GM21576 (cell line): Measurements from ENCODE around the gene CHAT.

Experiments used
- ATAC-seq: cut with Tn5 transposase; IDR thresholded peaks from one replicate; pipeline ENCODE4 v1.9.1; 2021; ENCODE audit warnings: mild to moderate bottlenecking, moderate library complexity; ENCODE audit not compliant: unreplicated experiment

Gene CHAT

DNA sequence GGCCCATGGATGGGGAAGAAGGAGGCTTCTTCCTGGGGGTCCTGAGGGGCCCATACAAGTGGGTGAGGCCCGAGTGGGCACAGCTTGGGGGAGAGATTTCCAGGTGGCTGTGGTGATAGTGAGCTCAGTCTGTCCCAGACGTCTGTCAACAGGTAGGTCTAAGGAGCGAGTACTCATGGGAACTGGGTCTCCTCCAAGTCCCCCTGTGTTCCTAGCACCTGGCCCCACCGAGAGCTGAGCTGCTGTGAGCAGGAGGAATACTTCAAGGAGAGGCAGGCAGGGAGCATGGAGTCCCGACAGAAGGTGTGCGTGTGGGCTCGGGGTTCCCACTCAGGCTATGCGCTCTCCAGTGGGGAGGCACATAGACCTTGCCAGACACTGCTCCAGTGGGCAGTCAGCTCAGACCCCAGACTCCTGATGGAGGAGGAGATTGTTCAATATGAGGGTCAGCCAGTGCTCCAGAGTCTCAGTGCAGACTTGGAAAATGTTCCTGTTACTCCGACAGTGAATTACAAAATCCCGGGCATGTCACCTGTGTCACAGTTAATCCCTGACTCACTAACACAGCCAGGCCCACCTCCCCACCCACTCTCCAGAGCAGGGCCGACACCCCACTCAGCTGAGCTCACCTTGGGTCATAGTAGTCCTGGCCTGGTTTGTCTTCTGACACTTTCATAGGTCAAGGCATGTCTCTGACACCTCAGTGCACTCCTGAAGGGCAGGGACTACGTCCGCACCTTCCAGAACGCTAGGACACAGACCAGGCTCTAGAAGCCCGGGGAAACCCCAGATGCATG is 37.4 kb downstream of the CHAT start:
- no peak for ATAC-seq

DNA sequence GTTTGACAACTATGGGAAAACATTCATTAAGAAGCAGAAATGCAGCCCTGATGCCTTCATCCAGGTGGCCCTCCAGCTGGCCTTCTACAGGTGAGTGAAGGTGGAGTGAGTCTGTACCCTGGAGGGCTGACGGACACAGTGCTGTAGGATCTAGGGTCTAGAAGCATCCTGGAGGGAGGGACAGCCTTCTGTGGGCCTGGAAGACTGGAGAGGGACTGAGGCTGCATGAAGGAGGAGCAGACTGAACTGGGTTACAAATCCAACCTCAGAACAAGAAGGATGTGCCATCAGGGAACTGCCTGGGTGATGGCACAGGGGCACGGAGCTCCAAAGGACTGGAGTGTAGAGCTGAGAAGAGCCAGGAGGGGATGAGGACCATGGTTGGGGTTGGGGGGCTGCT is 38.1 kb downstream of the CHAT start:
- no peak for ATAC-seq

DNA sequence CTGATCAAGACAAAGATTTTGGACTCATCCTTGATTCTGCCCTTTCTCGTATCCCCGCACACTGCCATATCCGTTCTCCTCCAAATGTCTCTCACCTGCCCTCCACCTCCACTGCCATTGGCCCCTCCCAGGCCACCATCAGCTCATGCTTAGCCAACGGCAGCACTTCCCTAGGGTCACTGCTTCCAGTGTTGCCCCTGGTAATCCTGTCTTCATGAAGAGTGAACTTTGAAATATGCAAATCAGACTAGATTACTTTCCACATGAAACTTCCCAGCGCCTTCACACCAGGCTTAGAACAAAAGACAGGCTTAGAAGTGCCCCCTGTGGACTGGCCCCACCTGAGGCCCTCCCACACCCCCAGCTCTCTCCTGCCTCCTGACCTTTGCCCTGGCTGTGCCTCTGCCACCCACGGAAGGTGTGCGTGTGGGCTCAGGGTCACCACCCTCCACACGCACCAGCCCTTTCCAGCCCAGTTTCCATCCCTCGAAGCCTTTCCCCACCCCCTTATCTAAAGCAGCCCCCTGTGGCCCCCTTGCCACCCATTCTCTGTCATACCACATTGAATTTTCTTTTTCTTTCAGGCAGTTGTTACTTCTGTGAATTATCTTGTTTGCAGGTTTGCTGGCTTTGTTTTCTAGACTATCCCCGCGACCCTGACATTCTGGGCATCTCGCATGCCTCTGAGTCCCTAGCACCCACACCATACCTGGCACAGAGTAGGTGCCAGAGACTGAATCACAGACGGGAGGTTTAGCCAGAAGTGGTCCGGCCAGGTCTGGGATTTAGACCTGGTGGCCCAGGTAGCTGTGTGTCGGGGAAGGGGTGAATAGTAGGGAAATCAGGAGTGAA is 38.8 kb downstream of the CHAT start:
- no peak for ATAC-seq

DNA sequence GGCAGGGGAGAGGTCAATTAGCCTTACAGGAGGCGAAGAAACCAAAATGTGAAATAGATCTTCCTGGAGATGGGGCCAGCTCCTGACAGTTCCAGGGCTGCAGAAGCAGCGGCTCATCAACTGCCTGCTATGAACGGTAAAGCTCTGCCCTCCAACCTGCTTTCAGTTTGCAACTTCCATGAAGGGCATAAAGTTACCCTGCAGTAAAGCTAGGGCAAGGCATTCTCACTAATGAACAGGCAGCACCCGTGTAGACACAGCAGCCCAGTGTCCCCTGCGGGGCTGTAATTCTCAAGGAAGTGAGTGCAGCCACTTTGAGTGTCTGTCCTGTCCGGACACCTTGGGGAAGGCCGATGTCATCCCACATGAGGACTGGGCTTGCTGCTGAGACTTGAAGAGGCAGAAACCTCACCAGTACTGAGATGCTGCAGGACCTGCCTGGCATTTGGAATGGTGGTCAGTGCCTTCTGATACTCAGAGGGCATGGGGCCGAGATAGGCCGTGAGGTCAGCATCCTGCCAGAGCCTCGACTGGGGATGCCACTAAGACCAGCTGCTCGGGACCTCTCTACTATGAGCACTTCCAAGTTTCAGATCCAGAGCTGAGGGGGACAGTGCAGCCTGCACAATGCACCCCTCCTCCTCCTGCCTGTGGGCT is 39.6 kb downstream of the CHAT start:
- ATAC-seq: no peak

DNA sequence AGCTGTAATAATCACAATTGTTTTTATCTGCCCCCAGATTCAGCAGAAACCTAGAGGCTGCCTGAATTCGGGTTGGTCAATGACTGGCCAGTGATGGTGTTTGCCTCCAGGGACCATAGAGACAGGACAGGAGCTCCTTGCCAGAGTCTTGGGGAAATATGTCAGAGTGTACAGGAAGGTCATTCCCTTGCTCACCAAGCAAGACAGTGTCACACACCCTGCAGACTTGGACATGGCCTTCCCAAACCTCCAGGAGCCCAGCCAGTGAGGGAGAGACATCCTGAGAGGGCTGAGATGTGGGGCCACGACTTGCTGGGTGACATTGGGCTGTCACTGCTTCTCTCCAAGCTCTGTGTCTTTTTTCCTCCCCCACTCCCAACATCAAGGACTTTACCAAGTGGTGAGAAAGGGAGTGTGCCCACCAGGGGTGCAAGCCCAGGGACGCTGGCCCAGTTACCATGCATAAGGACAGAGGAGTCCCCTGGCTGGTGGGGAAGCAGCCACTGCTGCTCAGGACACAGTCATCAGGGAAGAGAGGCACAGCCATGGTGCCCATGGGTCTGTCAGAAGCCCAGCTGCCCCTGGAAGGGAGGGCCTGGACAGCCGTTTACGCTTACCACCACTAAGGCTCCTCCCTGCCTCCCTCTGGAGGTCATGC is 40.3 kb downstream of the CHAT start:
- no peak for ATAC-seq

DNA sequence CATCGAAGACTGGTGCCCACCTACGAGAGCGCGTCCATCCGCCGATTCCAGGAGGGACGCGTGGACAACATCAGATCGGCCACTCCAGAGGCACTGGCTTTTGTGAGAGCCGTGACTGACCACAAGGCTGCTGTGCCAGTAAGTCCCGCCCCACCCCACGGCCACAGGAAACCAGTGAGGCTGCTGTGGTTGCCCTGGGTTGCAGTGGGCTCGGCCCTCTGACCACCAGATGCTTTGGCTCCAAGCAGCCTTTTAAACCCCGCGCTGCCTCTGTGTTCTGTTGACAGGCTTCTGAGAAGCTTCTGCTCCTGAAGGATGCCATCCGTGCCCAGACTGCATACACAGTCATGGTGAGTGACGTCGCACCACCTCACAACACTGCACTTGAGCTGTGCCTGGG is 41.3 kb downstream of the CHAT start:
- no peak for ATAC-seq

DNA sequence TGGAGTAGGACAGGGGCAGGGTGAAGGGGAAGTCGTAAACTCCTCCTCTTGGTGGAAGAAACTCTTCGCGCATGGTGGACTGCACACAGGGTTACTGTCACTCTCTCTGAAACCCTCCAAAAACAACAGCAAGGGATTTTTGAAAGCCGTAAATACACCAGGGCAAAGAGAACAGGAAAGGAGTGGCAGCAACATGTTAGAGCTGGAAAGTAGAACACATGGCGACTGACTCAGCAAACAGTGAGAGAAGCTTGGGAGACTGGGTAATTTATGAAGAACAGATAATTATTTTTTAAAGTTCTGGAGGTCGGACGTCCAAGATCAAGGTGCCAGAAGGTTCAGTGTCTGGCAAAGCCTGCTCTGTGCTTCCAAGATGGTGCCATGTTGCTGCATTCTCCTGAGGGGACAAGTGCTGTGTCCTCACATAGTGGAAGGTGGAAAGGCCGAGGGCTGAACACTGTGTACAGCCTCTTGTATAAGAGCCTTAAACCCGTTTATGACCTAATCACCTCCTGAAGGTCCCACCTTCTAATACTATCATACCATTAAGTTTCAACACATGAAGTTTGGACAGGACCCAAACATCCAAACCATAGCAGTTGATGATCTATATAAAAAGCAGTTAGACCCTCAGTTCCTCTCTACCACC is 43.1 kb downstream of the CHAT start:
- no peak for ATAC-seq

DNA sequence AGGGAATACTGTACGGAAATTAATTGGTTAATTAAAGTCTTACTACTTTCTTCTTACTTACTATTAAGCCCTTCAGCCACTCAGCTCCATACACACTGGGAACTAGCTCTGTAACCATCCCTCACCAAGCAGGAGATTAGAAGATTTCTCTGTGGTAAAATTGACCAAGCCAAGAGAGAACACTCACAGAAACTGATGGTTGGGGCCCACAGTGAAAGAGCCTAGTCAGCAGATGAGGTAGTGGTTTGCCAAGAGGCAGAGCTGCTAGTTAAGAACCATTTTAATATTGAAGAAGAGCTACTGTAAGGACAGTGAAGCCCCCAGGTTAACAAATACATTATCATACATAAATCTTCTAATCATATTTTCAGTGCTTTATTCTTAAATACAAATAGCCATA is 43.8 kb downstream of the CHAT start:
- ATAC-seq: no peak

DNA sequence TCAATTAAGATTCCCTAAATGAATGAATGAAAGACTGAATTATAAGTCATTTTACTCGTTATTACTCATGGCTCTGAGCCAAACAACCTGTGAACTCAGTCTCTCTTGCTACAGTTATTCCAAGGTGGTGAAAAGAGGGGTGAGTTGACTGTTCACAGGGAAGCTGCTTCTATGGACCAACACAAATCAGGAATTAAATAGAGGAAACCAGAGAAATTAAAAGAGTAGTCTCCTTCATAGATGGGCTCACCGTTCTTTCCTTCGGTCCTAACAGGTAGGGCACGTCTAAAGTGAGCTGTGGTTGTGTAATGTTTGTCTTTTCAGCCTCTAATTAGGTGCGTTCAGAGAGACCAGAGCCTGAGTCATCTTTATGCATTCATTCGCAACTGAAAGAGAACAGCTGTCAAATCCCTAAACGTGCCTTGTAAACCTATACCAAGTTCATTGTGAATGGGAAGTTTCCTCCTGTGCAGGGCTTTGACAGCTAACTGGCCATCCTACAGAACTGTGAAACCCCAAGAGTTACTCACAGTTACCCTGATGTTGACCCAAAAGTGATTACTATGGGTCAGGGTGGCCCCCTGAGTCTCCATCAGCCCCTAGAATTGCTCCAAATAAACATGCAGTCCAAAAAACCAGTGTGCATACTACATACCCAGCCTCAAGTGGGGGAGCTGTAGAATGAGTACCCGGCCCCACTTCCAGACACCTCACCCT is 47.5 kb downstream of the CHAT start:
- ATAC-seq: no peak

DNA sequence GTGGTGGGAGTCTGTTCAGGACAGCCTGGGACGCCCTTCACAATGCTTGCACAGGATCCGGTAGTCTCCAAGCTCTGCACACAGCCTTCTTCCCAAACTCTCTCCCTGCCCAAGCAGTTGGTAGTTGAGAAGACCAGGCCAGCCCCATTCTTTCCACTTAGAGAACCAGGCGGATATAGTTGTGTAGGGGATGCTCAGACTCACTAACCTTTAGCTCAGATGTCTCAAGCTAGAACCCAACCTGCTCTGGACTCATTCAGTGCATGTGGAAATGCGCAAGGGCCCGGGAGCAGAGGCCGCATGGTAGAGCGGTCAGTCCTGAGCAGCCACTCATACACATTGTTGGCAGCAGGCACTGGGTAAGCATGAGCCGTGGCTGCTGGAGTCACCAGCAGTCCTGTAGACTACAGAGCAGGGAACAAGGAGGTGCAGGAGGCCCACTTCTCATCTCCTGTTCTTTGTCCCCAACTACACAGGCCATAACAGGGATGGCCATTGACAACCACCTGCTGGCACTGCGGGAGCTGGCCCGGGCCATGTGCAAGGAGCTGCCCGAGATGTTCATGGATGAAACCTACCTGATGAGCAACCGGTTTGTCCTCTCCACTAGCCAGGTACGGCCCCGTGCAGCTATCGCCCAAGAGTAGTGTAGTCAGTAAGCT is 48.5 kb downstream of the CHAT start:
- no peak for ATAC-seq

DNA sequence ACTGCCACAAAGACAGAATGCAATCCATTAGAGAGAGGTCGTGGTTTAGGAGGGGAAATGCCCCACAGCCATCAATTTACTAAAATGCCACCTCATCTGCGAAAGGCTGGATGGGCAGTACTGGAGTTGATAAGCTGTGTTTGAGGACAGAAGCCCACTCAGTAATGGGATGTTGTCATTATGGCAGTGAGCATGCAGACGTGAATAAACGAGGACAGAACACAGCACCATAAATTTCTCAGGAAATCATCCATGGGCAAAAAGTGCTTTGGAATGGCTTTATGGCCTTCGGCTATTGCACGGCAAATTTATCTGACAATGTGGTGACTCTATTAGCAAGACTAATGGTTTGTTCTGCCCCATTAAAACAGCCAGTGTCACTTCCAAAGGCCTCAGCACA is 49.8 kb downstream of the CHAT start:
- ATAC-seq: no peak

DNA sequence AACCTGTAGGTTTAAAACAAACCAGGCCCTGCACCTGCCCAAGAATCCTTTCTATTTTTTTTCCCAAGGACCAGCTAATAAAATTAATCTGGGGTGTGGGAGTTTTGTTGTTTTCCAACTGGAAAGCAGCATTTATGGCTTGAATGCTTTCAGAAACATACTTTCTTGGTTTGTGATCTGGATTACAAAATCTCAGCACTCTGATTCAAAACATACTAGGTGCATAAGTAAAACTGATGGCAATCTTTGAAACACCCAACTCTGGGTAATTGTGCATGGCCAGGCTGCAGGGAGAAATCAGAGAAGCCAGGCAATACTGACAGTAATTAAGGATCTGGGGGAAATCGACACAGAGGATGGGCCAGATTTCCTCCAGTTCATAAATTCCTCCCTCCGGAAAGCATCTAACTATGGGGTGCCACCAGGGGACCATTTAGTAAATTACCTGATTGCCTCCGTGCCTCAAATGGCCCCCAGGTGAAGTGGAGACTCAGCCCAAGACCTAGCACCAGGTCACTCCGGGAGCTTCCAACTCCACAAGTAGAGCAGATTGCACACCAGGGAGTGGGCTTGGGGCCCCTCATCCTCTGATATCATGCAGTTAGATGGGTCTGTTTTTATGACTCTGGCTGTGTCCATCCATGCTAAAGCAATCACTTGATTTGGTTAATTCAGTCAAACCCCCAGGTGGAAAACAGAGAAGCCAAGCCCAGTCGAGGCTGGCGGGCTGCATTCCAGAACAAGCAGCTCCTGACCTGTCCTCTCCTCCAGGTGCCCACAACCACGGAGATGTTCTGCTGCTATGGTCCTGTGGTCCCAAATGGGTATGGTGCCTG is 50.4 kb downstream of the CHAT start:
- no peak for ATAC-seq

DNA sequence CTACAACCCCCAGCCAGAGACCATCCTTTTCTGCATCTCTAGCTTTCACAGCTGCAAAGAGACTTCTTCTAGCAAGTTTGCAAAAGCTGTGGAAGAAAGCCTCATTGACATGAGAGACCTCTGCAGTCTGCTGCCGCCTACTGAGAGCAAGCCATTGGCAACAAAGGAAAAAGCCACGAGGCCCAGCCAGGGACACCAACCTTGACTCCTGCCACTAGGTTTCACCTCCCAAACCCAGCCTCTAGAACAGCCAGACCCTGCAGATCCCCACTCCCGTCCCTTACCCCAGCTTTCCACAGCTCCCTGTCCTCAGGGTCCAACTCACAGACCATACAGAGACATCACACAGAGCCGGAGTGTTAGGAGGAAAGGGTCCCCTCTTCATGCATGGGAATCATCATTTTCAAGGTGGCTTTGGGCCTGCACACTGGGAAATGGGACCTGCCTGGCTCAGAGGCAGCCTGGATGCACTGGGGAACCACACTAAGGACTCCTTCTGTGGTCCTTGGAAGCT is 51.1 kb downstream of the CHAT start:
- no peak for ATAC-seq

DNA sequence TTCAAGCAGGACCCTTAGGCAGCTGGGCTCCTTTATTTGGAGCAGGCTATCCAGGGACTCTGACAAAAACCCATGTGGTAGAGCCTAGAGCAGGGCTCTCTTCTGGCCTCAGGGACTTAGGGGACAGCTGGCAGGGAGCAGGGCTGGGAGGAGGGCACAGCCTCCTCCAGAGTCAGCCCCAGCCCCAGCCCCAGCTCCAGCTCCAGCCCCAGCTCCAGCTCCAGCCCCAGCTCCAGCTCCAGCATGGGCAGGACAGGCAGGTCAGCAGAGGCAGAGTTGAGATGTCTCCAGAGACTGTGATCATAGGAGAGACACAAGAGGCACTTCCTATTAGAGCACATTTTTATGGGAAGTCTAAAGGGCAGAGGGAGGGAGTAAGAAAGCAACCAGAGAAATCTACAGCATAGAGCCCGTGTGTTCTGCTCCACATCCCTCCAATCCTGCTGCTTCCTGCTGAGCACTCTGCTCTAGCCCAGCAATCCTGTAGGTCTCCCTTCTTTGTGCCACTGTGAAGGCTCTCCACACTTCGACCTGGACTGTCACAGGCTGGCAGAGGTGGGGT is 52.3 kb downstream of the CHAT start:
- no peak for ATAC-seq

DNA sequence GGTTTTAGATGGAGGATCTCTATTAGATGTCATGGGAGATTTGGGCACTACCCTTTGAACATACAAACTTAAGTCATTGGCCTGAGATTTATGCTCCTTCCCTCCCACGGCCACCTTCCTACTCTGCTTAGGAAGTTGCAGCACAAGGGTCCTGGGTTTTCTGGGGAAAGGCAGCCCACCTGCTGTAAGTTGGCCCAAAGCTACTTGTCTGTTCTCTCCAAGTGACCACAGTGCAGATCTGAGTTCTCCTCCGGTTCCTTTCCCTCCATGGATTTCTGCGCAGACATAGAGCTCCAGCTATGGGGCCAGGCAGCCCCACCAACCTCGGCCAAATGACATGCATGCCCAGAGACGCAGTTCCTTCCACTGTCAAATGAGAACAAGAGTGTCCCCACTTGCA is 52.8 kb downstream of the CHAT start:
- no peak for ATAC-seq

DNA sequence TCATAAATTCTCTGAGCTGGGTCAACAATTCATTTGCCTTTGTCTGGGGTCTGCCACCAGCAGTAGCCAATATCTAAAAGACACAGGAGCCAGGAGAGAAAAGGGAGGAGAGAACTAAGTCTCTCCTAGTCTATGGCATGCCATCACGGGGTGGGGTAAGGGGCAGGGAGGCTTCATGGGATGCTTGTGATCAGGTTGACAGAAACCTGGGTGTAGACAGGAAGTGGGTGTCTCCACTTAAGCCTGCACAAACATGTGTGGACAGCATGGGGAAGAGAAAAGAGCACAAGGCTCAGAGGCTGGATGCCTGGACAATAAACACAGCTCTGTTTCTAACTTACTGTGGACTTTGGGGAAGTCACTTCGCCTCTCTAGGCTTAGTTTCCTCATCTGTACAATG is 54.2 kb downstream of the CHAT start:
- no peak for ATAC-seq

DNA sequence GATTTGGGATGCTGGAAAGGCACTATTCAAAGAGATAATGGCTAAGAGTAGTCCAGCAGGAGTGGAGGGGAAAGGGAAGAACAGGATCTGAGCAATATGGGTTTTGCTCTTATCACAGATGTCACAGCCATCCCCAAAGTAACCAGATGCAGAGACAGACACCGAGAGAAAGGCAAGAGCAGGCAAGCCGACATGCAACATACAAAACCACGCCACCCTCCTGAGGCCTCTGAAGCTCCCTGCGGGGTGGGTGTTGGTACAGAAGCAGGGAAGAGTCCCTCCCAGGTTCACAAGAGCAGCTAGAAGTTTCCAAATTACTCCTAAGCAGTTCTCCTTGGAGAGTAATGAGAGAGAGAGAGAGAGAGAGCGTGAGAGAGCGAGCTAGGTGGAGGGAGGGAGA is 54.8 kb downstream of the CHAT start:
- ATAC-seq: no peak

DNA sequence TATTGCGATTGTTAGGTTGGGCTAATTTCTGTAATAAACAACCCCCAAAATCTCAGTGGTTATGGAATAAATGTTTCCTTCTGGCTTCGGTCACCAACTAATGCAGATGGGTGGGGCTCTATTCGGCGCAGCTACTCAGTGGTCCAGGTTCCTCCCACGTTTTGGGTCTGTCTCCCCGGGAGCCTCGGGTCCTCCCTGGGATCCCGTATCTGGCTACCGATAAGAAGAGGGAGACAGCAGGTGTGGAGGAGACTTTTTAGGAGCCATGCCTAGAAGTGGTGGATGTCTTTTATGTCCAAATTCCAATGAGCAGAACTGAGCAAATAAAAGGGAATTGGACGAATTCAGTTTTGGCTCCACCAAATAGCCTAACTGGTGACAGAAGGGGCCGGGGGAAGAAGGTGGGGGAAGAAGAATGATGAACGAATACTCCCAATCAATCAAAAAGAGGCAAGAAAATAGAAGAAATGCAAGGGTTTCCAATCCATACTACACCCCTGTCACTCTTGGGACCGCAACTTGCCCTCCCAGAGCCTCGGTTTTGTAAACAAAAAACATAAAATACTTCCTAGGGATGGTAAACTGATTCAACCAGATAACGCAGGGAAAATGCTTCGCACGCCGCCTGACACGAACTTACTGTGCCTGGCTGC is 65.1 kb downstream of the CHAT start:
- ATAC-seq: no peak
